Gastroesophageal sphincter (tissue), 4 donors: Measurements from ENCODE around the gene SORBS1. TPM values are rescaled to one million over a fixed set of nuclear protein-coding genes. Genes with fewer than 3 reads are reported as not detected.

Experiments
- ATAC-seq: fragments of 150-250 bp; one replicate; pipeline ENCODE4 v1.9.1; 2016; ENCODE audit warnings: mild to moderate bottlenecking, moderate library complexity
- H3K27ac ChIP-seq, 4 donors: fragments of 200-600 bp; sonication (generic) in 3 of 4; 1 replicate in 3 of 4; 2 replicates in 1 of 4; pipeline ENCODE4 v1.5.1; 2016 to 2019
- H3K27me3 ChIP-seq: fragments of 200-600 bp; sonication (generic); one replicate; pipeline ENCODE4 v1.5.1; 2019
- H3K36me3 ChIP-seq, 2 donors: fragments of 200-600 bp; sonication (generic); one replicate each; pipeline ENCODE4 v1.5.1; 2019; ENCODE audit warnings: control low read depth in 1 of 2
- H3K4me1 ChIP-seq, 3 donors: fragments of 200-600 bp; sonication (generic); 1 replicate in 2 of 3; 2 replicates in 1 of 3; pipeline ENCODE4 v1.5.1; 2016 to 2019; ENCODE audit warnings: control low read depth in 2 of 3
- H3K4me3 ChIP-seq, 2 donors: fragments of 200-600 bp; sonication (generic); one replicate each; pipeline ENCODE4 v1.5.1; 2019; ENCODE audit warnings: mild to moderate bottlenecking in 1 of 2, moderate library complexity in 1 of 2
- H3K9me3 ChIP-seq, 3 donors: fragments of 200-600 bp; sonication (generic); one replicate each; pipeline ENCODE4 v1.5.1; 2017 to 2019; ENCODE audit warnings: control low read depth in 2 of 3
- EP300 ChIP-seq: sonication (generic); formaldehyde crosslinking; IDR thresholded peaks from one replicate; pipeline ENCODE4 v1.6.1; 2017; ENCODE audit warnings: antibody characterized with exemption, mild to moderate bottlenecking
- POLR2A ChIP-seq, 2 donors: fragments of 450-650 bp; IDR thresholded peaks; one replicate each; pipeline ENCODE4 v1.6.1; 2017; ENCODE audit warnings: antibody characterized with exemption in 2 of 2, mild to moderate bottlenecking in 2 of 2, moderate library complexity in 1 of 2
- POLR2AphosphoS5 ChIP-seq: sonication (generic); formaldehyde crosslinking; IDR thresholded peaks from one replicate; pipeline ENCODE4 v1.6.1; 2017; ENCODE audit warnings: antibody characterized with exemption
- WGBS, 2 donors: methylation state at CpG; one replicate each; pipeline ENCODE4 v1.1.5; 2018; ENCODE audit warnings: low coverage in 1 of 2; 5-methylcytosine and 5-hydroxymethylcytosine counted together
- total RNA-seq, 4 donors: library from RNA; depleted of rRNA; stranded (reverse); fragments of >200 nt; gene quantifications; one replicate each; pipeline ENCODE4 v1.1.0, GENCODE V29; 2016
- TF ChIP-seq, protein P1 (sequence below), 4 experiments: fragments of 200-600 bp in 2 of 4; fragments of 450-650 bp in 2 of 4; sonication (generic) in 1 of 4; IDR thresholded peaks; one replicate each; pipeline ENCODE4 v1.5.1; 2017 to 2019; ENCODE audit warnings: antibody characterized with exemption in 4 of 4, mild to moderate bottlenecking in 2 of 4, moderate library complexity in 2 of 4

SORBS1 gene
- total RNA-seq, 4 donors from 2014 or later = 1,866 to 2,220 (median 1,948) TPM

- Histone ChIP-seq H3K36me3 (peaks cover 0 to 30% of the 10 kb centered on the region in 2 donors), H3K4me3 (no peak overlapping the region), H3K27me3 (no peaks in the 10 kb centered on the region), H3K9me3 (no peaks in the 10 kb centered on the region), H3K27ac (peak overlapping the region in 3 of 4 donors; percentile 54 to 79 (median 62)), H3K4me1 (peaks cover 0 to 65% (median 4%) of the 10 kb centered on the region in 3 donors)
- ATAC-seq = no peak
- TF ChIP-seq, protein P1, sequence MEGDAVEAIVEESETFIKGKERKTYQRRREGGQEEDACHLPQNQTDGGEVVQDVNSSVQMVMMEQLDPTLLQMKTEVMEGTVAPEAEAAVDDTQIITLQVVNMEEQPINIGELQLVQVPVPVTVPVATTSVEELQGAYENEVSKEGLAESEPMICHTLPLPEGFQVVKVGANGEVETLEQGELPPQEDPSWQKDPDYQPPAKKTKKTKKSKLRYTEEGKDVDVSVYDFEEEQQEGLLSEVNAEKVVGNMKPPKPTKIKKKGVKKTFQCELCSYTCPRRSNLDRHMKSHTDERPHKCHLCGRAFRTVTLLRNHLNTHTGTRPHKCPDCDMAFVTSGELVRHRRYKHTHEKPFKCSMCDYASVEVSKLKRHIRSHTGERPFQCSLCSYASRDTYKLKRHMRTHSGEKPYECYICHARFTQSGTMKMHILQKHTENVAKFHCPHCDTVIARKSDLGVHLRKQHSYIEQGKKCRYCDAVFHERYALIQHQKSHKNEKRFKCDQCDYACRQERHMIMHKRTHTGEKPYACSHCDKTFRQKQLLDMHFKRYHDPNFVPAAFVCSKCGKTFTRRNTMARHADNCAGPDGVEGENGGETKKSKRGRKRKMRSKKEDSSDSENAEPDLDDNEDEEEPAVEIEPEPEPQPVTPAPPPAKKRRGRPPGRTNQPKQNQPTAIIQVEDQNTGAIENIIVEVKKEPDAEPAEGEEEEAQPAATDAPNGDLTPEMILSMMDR (IDR thresholded peaks at IDR 0.05) = no peak
- TF ChIP-seq EP300 = no peak
- no peak for TF ChIP-seq POLR2AphosphoS5
- TF ChIP-seq POLR2A (IDR thresholded peaks at IDR 0.05) = no peak
- 21 to 40% methylated on average over 1 of the region's 1 CpG for WGBS, 2 donors
Measured at GRCh38 chr10:95309958-95310357, 251.2 kb downstream of the SORBS1 start.

DNA sequence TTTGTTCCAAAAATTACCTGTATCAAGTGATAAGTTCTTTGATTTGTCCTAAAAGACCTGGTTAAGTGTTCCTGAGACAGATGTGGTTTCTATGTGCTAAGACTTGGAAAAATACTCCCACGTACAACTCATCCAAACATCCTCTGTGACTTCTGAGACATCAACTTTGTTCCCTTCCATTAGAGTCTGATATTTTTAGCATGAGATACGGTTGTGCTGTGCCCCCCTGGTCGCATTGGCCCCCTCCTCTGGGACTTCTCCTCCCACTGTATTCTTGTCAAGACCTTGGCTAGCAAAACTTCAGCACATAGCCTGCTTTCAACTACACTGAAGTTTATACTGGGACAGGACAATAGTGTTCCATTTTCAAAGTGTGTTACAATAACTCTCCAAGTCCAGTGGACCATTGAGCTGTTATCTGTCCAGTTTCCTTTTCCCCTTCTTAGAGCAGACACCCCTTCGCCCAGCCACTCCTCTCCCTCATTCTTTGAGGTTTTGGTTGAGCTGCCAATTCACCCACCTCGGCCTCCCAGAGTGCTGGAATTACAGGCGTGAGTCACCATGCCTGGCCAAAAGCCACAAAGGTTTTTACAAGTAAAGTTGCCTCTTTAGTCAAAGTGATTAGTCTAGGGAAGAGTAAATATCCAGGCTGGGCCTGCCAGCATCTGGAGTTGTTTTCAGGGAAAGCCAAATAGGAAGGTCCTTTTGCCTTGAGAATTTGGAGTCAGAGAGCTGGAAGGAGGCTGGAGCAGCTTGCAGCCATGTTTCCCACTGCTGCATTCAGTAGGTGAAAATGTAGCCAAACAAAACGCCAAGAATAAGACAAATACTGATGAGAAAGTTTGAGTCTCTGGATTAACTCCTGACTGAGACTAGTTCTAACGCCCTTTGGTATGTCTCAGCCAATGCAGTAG is 252.5 kb downstream of the SORBS1 start:
- Histone ChIP-seq H3K9me3 (no peaks in the 10 kb centered on the region), H3K4me1 (peaks cover 0 to 52% (median 4%) of the 10 kb centered on the region in 3 donors), H3K36me3 (peaks cover 0 to 17% of the 10 kb centered on the region in 2 donors), H3K27ac (peak overlapping the region in 3 of 4 donors; percentile 54 to 79 (median 62)), H3K27me3 (no peaks in the 10 kb centered on the region), H3K4me3 (no peak overlapping the region)
- TF ChIP-seq, protein P1 (IDR thresholded peaks at IDR 0.05) = no peak
- TF ChIP-seq POLR2A (IDR thresholded peaks at IDR 0.05) (no peak), POLR2AphosphoS5 (peak; percentile 93), EP300 (no peak)
- peak; percentile 87 for ATAC-seq
- WGBS, 2 donors = 11 to 23% methylated on average over 5 to 8 of the region's 8 CpGs

DNA sequence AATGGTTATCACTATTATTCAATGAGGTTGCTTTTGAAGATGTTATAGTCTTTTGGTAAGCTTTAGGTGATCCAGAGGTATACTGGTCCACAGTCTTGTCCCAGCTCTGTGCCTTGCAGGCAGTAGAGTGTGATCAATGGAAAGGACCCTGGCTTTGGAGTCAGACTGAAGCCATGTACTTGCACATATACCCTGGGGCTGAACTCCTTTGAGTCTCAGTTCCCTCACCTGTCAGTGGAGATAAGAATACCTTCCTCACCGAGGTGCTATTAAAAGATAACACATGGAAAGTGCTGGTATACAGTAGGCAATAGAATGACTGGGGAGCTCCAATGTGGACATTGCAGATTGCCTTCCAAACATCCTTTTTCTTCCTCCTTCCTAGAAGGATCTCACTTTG is 254.3 kb downstream of the SORBS1 start:
- peaks cover 0 to 34% (median 4%) of the 10 kb centered on the region in 3 donors for H3K4me1 ChIP-seq
- no peak overlapping the region for H3K27ac ChIP-seq
- H3K27me3 ChIP-seq = no peaks in the 10 kb centered on the region
- H3K36me3 ChIP-seq = no peaks in the 10 kb centered on the region
- TF ChIP-seq, protein P1 (IDR thresholded peaks at IDR 0.05) = no peak
- TF ChIP-seq POLR2AphosphoS5 = peak; percentile 22
- WGBS, 2 donors = 67 to 86% methylated on average over 1 of the region's 1 CpG
- ATAC-seq = no peak
- H3K4me3 ChIP-seq = no peak overlapping the region
- H3K9me3 ChIP-seq = no peaks in the 10 kb centered on the region

DNA sequence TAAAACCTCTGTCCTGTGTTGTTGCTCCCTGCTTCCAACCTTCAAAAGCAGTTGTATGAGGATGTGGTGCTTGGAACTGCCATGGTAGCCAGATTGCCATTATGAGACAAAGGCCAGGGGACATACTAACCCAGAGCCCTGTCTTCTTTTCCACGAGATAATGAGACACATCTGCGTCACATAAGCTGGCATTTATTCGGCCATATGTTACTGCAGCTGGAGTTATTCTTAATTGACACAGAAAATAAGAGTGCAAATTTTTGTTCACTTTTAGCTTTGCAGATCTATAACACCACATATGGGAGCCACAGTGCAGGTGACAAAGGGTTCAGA is 254.9 kb downstream of the SORBS1 start:
- TF ChIP-seq POLR2A (IDR thresholded peaks at IDR 0.05) (no peak), EP300 (no peak), POLR2AphosphoS5 (no peak)
- TF ChIP-seq, protein P1 (IDR thresholded peaks at IDR 0.05) = no peak
- Histone ChIP-seq H3K4me3 (no peak overlapping the region), H3K27ac (no peak overlapping the region), H3K4me1 (peaks cover 0 to 33% (median 4%) of the 10 kb centered on the region in 3 donors), H3K27me3 (no peaks in the 10 kb centered on the region), H3K9me3 (no peaks in the 10 kb centered on the region), H3K36me3 (no peaks in the 10 kb centered on the region)
- WGBS, 2 donors = 50 to 73% methylated on average over 2 to 3 of the region's 3 CpGs
- no peak for ATAC-seq
